Mesothelial cell of epicardium (in vitro differentiated cells): ENCODE results near the gene CORO6. TPM values are rescaled to one million over a fixed set of nuclear protein-coding genes. Genes with fewer than 3 reads are reported as not detected.

Experiments used
- DNase-seq, 2 experiments: peaks; one replicate each; pipeline ENCODE4 v3.0.0; 2021; ENCODE audit warnings: low spot score in 2 of 2; ENCODE audit not compliant: unreplicated experiment in 2 of 2
- H3K27ac Mint-ChIP-seq: 2 replicates; pipeline ENCODE4 v1.8.0; 2021; ENCODE audit warnings: mixed read lengths
- H3K27me3 Mint-ChIP-seq: 2 replicates; pipeline ENCODE4 v1.8.0; 2021; ENCODE audit warnings: low read depth, mixed read lengths
- H3K36me3 Mint-ChIP-seq: 2 replicates; pipeline ENCODE4 v1.8.0; 2021; ENCODE audit warnings: mixed read lengths
- H3K4me1 Mint-ChIP-seq: 2 replicates; pipeline ENCODE4 v1.8.0; 2021; ENCODE audit warnings: mixed read lengths
- H3K4me3 Mint-ChIP-seq: 2 replicates; pipeline ENCODE4 v1.8.0; 2021; ENCODE audit warnings: mild to moderate bottlenecking, moderate library complexity, mixed read lengths
- H3K9me3 Mint-ChIP-seq: 2 replicates; pipeline ENCODE4 v1.8.0; 2021; ENCODE audit warnings: mixed read lengths
- CTCF ChIP-seq: fragments of 200-600 bp; sonication (generic); IDR thresholded peaks from one replicate; pipeline ENCODE4 v1.5.0; 2021; ENCODE audit warnings: antibody characterized with exemption; ENCODE audit not compliant: unreplicated experiment
- total RNA-seq: library from RNA; stranded (reverse); gene quantifications from 3 replicates; pipeline ENCODE4 v1.2.1, GENCODE V29; 2021

CORO6 gene
- total RNA-seq, 1 donor from 2014 or later = 3.4 TPM

GRCh38 chr17:29620271-29620670 lies 2.4 kb downstream of the CORO6 start:
- Mint-ChIP-seq H3K4me3 (no peak overlapping the region), H3K27me3 (peaks cover 67% of the 10 kb centered on the region)
- TF ChIP-seq CTCF = no peak

GRCh38 chr17:29619251-29619650 lies 3.5 kb downstream of the CORO6 start:
- Mint-ChIP-seq H3K36me3 (no peaks in the 10 kb centered on the region), H3K27ac (no peak overlapping the region), H3K9me3 (no peaks in the 10 kb centered on the region), H3K4me3 (no peak overlapping the region), H3K4me1 (peaks cover 19% of the 10 kb centered on the region), H3K27me3 (peaks cover 76% of the 10 kb centered on the region)
- TF ChIP-seq CTCF = no peak
- DNase-seq = no peak

More at GRCh38 chr17:29620271-29620670, 2.4 kb downstream of the CORO6 start:
- no peaks in the 10 kb centered on the region for H3K36me3 Mint-ChIP-seq
- DNase-seq = no peak
- peaks cover 16% of the 10 kb centered on the region for H3K4me1 Mint-ChIP-seq
- no peak overlapping the region for H3K27ac Mint-ChIP-seq
- no peaks in the 10 kb centered on the region for H3K9me3 Mint-ChIP-seq

DNA sequence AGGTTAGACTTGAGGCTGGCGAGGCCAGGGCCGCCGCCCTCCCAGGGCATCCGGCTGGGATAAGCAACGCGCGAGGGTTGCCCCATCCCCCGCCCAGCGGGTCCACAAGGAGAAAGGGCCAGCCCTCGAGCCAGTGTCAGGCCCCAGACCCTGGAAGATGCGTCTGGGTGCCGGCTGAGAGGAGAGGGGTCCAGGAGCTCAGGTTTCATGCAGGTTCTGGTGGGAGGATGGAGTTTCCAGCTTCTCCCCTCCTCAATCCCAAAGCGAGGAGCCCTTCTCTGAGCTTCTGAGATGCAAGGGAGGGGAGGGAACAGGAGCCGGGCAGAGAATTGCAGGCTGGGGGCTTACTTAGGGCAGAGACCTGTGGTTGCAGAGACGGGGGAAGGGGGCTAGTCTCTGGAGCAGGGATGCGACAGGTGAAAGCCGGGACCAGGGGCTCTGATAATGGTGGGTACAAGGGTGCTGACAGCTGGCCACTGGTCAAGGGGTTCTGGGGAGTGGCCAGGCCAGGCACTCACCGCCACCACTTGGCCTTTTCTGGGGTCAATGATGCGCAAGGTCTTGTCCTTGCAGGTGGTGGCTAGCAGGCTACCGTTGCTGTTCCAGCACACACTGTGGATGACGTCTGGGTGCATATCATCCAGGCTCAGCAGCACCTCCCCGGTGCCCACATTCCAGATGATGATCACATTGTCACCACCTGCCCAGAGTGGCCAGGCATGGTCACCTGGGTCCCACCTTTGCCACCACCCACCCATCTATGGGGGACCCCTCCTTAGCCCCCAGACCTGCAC lies 4.2 kb downstream of the CORO6 start:
- peaks cover 22% of the 10 kb centered on the region for H3K4me1 Mint-ChIP-seq
- no peaks in the 10 kb centered on the region for H3K9me3 Mint-ChIP-seq
- peak; percentile 3 for TF ChIP-seq CTCF
- peaks cover 81% of the 10 kb centered on the region for H3K27me3 Mint-ChIP-seq
- no peak for DNase-seq
- no peak overlapping the region for H3K27ac Mint-ChIP-seq
- H3K36me3 Mint-ChIP-seq = no peaks in the 10 kb centered on the region
- no peak overlapping the region for H3K4me3 Mint-ChIP-seq

- Mint-ChIP-seq H3K27ac (no peak overlapping the region), H3K36me3 (no peaks in the 10 kb centered on the region), H3K4me1 (peaks cover 17% of the 10 kb centered on the region), H3K4me3 (peak overlapping the region; percentile 46), H3K9me3 (no peaks in the 10 kb centered on the region), H3K27me3 (peaks cover 75% of the 10 kb centered on the region)
- peak; percentile 18 for TF ChIP-seq CTCF
- no peak for DNase-seq
These were observed 5.0 kb downstream of the CORO6 start for GRCh38 chr17:29617481-29618271.

DNA sequence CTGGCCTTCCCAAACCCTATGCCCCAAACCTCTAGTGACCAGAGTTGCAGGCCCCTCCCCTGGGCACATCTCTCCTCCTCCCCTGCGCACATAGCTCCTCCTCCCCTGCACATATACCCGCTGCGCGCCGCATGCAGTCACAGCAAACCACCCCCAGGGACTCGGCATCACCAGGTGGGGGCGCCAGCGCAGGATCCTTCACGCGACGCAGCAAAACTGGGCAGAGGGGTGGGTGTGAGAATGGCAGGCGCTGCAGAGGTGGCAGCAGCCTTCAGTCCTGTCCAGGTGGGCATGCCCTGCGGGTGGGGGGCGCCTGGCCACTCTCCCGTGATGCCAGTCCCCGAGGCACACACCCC lies 5.6 kb downstream of the CORO6 start:
- H3K9me3 Mint-ChIP-seq = no peaks in the 10 kb centered on the region
- peaks cover 17% of the 10 kb centered on the region for H3K4me1 Mint-ChIP-seq
- H3K36me3 Mint-ChIP-seq = no peaks in the 10 kb centered on the region
- no peak overlapping the region for H3K27ac Mint-ChIP-seq
- H3K4me3 Mint-ChIP-seq = peak overlapping the region; percentile 46
- TF ChIP-seq CTCF = no peak
- H3K27me3 Mint-ChIP-seq = peaks cover 73% of the 10 kb centered on the region
- DNase-seq = peak in 1 of 2 experiments; percentile 74
